Femur (tissue), 1 donor: ENCODE results near the gene SMNDC1.
A peak's percentile ranks its signal among the peaks of the same experiment; 100 is the strongest.
"Not testable (repeated sequence)": the region's sequence is repeated elsewhere in the genome, so short reads cannot be mapped to it uniquely, and the experiment has no call there.

ENCODE experiments used
- DNase-seq: peaks from one replicate; pipeline ENCODE4 v3.0.0-alpha.2; 2017

The SMNDC1 gene

DNA sequence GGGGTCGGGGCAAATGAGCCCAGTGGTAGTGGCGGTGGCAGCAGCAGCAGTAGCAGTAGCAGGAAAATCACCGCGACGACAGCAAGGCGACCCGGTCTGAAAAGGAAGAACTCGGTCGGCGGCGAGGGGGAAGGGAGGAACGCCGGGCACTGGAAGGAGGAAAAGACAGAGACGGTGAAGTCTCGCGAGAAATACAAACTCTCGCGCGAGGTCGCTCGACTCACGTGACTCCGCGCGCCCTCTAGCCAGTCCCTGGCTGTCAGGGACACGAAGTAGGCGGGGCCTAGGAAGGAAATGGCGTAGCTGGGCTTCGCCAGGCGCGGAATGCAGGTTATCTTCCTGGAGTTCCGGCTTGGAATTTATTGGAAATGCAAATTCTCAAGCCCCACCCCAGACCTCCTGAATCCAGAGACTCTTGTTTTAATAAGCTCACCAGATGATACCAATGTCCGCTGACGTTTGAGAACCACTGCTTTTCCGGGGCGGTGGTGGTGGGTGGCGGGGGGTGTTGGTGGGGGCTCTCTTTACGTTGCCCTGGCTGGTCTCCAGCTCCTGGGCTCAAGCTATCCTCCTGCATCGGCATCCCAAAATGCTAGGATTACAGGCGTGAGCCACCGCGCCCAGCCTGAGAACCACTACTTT, at the start of gene SMNDC1:
Gene SMNDC1 (minus strand): TSS at position 141 of the 642 bp plus-strand sequence. CDS start 1,333 bp downstream, outside the sequence.
- peak; percentile 99 for DNase-seq

DNA sequence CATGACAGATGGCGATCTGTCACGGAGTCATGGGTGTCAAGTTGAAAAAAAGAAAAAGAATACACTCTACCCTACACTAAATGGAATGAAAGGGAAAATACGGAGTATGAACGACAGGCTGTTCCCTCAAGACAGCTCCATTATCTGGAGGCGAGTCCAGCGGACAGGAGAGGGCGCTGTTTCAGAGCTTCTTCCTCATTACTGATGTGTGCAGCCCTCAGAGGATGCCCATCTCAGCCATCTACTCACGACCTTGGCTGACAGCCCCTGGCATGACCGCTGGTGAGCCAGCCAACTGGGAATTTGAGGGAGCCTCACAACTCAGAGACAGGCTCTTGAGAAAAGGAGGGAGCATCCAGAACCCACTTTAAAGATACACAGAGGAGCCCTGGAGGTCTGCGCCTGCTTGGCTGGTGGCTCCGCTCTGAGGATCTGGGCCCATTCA, 49.6 kb upstream of the SMNDC1 start:
- DNase-seq: peak; percentile 73

DNA sequence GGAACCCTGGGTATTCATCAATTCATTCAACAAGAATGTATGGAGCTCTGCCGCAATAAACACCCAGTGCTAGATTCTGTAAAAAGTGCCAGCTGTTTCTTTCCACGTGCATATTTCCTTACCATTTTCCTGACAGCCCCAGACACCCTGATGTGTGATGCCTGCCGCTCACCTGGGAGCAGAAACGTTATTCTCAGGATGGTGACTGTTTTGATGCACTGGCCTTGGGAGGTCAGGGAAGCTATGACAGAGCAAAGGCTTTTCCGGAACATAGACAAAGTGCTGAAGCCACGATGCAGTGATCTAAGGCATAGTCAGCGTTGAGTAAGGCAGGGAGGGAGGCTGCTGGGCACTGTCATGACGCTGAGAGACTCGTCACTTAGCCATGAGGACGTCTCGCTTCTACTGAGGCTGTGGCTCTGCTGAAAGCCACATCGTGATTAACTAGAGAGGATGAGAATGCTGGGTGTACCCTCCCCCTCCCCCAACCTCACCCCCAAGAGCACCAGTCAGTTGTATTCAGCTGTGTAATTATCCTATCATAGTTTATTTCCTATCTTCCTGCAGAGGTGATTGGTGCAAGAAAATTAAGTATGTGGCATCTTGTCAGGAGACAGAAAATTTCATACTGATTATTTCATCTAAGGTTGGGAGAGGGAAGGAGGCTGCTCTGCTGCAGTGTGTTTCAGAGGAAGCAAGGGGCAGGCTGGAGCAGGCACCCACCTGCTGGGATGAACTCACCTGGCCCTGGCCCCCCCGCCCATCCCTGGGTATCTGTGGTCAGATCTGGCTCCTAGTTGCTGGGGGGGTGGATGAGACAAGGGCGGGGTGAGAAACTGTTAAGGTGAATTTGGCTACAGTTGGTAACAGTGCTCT, 48.8 kb upstream of the SMNDC1 start:
- DNase-seq: no peak

DNA sequence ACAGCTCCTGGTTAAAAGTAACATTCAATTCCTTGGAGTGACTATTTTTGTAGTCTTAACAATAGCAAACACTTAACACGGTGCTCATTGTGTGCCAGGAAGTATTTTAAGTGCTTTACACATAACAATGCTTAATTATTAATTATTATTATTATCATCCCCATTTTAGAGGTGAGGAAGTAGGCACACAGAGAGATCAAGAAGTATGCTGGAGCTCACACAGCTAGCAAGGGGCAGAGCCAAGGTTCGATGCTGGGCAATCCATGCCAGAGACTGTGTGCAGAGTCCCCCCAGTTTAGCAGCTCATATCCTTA, 48.2 kb upstream of the SMNDC1 start:
- DNase-seq: no peak

DNA sequence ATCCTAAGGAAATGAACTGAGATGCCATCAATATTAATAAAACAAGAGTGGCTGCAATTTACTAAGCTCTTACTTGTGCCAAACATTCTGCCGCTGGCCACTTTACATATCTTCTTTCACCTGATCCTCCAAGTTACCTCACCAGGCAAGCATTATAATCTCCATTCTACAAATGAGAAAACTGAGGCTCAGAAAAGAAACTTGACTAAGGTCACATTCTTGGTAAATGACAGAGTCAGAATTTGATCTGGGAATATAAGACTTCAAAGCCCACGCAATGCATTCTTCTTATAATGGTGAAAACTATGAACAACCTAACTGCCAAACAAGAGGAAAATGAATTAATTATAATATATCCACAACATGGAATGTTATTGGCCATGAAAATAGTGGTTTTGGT, 46.1 kb upstream of the SMNDC1 start:
- no peak for DNase-seq

DNA sequence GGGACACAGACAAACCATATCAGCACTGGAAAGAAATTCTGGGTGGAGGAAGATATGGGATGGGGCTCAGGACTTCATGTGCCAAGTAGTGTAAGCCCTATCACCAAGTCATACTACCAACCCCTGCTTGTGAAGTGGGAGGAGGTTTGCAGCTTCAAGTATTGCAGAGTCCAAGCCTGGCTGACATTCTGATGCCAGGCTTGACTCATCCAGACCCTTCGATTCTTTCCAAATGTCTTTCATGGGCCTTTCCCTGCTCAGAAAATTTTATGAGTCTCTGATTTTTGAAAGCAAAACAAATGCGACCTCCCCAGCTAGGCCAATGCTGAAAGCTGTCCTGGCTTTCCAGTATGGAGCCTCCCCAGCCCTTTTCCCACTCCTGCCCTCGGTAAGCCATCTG, 45.1 kb upstream of the SMNDC1 start:
- DNase-seq: no peak

DNA sequence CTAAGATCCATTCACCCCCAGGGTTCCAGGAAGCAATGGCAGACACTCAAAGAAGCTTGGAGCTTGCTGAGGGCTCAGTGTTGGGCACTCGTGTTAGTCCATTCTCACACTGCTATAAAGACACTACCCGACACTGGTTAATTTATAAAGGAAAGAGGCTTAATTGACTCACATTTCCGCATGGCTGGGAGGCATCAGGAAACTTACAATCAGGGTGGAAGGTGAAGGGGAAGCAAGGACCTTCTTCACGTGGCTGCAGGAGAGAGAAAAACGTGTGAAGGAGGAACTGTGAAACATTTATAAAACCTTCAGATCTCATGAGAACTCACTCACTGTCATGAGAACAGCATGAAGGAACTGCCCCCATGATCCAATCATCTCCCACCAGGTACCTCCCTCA, 44.7 kb upstream of the SMNDC1 start:
- DNase-seq: no peak

DNA sequence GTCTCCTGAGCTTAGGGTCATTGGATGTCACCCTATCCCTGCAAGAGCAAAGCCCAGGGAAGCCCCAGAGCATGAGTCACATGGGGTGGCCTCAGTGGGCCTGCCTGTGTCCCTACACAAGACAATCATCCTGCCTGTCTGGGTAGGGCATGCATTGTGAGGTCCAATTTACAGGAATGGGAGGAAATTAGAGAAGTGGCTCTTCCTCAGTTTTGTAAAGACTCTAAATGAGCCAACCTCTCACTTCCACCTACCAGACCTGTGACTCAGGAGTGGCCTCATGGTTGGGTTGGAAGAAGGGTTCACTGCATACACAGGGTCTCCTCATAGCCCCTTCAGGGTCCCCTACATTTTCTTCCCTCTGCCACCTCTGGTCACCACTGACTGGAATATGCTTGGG, 43.6 kb upstream of the SMNDC1 start:
- no peak for DNase-seq

DNA sequence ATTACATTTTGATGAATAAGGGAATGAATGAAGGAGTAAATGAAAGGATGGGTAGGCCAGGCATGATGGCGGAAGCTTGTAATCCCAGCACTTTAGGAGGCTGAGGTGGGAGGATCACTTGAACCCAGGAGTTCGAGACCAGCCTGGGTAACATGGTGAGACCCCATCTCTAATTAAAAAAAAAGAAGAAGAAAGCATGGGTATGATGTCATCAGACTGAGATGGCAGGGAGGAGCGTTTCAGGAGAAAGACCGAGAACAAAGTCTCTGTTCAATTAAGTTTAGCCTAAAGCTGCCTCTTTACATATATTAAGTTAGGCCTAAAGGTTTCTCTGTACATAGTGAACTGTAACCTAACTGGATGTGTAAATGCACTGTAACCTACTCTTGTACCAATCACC, 42.2 kb upstream of the SMNDC1 start:
- DNase-seq: no peak

DNA sequence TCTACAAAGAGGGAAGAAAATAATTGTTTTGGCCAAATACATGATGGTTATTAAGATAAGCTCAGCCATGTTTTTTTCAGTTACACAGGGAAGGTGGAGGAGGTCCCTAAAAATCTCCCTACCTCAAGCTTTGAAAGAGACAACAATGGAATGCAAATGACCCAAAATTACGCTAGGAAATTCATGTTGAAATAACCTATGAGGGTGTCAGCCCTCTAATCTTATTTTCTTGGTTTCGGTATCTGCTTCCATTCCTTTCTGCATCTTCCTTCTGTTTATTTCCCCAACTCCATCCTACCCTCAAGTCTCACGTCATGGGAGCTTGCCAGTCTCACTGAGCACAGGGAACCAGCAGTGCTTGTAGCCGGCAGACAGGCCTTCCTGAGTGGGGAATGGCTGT, 40.6 kb upstream of the SMNDC1 start:
- no peak for DNase-seq

DNA sequence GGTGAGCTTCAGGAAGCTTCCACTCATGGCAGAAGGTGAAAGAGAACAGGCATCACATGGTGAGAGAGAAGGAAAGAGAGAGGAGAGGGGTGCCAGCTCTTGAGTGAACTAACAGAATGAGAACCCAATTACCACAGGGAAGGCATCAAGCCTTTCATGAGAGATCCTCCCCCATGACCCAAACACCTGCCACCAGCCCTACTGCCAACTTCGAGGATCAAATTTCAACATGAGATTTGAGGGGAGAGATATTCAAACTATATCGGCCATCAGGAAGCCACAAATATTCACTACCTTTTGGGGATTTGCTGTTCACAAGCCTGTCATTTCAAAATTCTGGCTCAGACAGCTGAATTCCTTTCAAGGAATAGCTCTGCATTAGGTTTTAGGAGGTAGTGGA, 39.9 kb upstream of the SMNDC1 start:
- no peak for DNase-seq

DNA sequence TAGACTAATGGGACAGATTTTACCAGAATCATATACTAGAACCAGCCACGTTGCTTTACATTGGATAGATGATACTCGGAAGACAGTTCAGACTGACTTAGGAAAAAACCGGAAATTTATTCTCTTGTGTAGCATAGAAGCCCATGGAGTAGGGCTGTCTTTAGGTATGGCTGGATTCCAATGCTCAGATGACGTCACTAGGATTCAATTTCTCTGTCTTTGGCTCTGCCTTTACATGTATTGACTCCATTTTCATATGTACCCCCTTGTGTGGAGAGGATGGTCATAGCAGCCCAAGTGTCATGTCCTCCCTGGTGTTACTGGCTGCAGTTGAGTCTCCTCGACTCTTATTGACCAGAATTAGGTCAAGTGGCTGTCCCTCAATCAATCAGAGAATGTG, 39.2 kb upstream of the SMNDC1 start:
- no peak for DNase-seq

DNA sequence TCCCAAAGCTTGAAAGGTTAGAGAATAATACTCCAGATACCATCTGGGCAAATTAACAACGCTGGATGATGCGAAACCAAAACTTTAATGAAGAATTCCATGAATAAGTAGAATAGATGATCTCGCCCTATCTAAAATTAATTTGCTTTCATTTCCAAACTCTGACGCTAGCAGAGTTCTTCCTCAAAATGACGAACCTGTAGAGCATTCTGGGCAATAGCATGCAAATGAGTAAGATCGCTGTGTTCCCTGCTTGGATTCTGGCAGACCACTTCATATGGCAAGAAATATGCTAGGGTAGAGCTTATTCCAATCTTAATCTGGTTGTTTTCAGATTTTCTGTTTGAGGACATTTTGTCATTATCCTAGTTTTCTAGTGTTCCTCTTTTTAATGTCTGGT, 36.1 kb upstream of the SMNDC1 start:
- no peak for DNase-seq

DNA sequence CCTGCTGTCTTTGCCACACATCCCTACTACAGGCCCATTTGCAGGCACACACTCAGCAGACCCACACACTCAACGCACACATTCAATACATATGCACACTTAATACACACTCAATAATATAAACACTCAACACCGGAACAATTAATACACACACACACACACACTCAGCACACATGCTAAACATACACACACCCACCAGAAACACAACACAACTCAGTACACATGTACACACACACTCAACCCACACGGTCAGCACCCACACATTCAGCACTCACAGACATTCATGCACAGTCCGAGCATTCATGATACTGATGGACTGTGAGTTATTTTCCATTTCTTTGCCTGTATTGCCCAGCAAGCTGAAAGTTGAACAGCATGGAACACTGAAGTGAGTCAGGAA, 35.4 kb upstream of the SMNDC1 start:
- no peak for DNase-seq

DNA sequence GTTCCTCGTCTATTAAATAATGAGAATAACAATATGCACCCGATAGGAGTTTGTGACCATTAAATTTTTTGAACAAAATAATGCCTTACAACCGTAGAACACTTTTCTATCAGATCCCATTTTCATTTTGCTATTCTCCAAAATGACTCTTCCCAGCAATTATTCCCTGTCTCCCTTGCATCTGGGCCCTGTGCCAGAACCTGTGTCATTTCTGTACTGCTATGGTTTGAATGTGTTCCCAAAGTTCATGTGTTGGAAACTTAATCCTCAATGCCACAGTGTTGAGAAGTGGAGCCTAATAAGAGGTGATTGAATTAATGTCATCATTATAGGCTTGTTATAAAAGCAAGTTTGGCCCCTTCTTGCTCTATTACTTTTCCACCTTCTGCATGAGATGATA, 33.2 kb upstream of the SMNDC1 start:
- no peak for DNase-seq

DNA sequence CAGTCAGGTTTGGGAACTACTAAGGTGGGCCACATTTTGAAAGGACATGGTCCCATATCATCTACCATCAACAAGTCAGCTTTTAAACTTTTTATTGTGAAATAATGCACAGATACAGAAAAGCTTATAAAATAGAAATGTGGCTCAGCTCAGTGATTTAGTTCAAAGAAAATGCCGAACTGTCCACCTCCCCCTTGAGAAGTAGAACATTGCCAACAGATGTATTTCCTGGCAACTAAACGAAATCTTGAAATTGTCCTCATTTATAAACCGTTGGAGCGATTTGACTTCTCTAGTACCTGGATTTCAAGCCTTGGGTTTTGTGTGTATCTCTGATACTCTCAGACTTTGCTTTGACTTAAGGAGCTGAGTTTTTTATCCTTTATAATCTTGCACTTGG, 32.7 kb upstream of the SMNDC1 start:
- DNase-seq: no peak

DNA sequence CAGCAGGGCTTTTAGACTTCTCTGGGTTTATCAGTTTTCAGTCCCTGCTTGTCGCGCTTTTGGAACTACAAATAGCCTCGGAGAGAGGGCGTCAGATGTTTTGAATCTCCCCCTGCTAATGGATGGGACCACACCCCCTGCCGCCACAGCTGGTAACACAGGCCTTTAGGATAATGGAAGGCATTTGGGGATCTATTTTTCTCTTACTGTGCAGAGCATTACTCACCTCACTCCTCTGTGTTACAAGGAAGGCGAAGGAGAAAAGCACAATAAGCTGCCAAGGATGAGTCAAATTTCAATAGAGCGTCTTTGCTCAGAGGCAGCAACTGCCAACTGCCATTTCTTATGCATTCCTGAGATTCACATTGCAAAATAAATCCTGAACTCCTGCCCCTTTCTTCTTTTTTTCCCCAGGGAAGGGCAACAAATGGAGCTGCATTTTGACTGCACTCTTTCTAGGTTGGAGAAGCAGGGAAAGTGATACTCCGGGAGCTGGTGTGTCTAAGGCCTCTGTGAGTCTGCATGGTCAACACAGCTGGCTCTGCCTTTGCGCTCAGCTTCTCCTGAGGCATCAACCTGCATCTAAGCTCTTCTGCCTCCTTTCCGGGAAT, 31.5 kb upstream of the SMNDC1 start:
- peak; percentile 27 for DNase-seq

DNA sequence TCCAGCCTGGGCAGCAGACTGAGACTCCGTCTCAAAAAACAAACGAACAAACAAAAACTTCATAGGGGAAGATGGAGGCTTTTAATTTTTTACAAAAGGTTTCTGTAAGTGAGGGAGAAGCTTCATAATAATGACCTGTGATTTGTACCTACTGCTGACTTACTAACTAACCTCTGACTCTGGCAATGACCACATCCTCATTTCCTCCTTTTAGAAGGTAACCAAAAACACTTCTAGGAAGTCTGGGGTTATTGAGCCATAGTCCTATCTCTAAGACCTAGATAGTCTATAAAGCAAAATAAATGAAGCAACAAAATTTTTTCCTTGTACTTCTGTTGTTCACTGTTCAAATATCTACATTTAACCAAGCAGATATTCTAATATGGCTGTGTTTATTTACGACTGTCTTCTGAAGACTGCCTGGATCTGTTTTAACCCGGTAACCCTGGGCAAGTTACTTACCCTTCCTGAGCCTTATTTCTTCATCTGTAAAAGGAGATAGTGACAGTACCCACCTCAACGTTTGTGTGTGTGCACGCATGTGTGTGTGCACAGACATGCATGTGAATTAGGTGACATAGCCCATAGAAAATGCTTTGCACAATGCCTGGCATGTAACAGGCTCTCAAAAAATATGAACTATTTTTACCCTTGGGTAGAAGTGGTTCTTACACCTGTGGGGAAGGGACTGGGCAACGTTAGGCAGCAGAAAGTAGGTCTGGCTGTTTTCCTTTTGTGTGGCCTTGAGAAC, 30.8 kb upstream of the SMNDC1 start:
- DNase-seq: no peak

DNA sequence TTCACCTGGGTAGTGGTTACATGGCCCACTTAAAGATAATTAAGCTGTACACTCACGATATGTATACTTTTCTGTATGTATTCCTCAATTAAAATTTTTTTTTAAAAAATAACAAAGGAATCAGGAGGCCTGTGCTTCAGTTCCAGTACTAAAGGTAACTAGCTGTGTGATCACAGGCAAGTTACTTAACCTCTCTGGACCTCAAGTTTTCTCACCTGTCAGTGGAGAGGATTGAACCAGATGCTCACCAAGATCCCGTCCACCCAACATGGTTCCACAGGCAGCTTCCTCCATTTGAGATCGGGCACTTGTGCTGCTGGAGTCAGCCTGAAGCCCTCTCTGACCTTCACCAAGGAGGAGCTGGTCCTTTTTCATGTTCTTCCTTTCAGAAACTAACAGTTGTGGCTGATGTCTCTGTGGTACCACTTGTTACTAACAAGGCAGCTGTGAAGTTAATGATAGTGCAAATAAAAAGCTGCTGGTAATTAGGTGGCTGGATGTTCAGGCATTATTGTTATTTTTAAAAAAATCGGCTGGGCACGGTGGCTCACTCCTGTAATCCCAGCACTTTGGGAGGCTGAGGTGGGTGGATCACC, 29.4 kb upstream of the SMNDC1 start:
- DNase-seq: no peak

DNA sequence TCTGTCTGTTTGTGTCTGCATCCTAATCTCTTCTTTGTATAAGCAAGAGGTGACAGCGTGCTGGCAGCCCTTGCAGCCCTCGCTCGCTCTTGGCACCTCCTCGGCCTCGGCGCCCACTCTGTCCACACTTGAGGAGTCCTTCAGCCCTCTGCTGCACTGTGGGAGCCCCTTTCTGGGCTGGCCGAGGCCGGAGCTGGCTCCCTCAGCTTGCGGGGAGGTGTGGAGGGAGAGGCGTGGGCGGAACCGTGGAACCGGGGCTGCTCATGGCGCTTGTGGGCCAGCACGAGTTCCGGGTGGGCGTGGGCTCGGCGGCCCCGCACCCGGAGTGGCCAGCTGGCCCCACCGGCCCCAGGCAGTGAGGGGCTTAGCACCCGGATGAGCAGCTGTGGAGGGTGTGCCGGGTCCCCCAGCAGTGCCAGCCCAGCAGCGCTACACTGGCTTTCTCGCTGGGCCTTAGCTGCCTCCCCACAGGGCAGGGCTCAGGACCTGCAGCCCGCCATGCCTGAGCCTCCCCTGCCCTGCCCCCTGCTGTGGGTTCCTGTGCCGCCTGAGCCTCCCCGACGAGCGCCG, 26.6 kb upstream of the SMNDC1 start:
- not testable (repeated sequence) for DNase-seq

DNA sequence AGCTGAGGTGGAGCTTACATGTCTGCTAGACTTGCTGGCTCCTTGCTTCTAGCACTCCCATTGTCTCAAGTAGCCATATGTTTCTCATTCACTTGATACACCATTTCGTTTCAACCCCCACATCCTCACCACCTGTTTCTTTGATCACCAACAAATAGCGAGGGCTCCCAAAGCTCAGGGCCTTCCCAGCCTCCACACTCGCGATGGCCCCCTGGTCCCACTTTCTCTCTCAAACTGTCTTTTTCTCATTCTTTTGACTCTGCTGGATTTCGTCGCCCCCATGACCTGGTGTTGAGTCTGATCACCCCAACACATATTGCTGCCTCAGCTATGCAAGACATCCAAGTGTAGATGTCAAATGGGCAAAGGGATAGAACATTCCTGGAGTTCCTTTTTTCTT, 26.0 kb upstream of the SMNDC1 start:
- no peak for DNase-seq

DNA sequence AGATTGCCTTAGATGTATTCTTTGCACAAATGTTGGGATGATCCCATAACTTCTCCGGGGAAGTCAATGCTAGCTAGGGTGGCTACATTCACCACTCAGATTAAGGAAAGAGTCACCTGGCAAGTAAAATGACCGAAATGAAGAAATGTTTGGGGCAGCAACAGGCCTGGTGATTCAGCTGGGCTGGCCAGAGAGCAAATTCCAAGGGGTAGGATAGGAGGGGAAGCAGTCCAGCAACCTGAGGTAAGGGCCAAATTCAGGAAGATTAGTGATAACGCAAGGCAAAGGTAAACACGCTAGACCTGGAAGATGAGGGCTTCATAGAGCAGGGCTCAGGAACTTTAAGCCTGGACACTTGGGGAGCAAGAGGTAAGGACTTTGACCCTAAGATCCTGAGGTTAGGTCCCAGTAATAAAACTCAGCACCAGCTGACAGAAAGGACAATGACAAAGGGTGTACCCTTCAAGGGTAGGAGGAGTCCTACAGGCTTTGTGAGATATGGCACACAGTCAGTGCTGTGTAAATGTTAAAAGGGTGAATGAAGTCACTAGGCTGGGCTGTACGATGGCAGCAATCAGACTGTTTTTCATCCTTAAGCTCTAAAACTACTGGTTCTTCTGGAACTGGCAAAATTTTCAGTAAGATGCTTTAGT, 22.7 kb upstream of the SMNDC1 start:
- no peak for DNase-seq
